ENCODE results near the gene ICAM1.

Gene ICAM1

DNA sequence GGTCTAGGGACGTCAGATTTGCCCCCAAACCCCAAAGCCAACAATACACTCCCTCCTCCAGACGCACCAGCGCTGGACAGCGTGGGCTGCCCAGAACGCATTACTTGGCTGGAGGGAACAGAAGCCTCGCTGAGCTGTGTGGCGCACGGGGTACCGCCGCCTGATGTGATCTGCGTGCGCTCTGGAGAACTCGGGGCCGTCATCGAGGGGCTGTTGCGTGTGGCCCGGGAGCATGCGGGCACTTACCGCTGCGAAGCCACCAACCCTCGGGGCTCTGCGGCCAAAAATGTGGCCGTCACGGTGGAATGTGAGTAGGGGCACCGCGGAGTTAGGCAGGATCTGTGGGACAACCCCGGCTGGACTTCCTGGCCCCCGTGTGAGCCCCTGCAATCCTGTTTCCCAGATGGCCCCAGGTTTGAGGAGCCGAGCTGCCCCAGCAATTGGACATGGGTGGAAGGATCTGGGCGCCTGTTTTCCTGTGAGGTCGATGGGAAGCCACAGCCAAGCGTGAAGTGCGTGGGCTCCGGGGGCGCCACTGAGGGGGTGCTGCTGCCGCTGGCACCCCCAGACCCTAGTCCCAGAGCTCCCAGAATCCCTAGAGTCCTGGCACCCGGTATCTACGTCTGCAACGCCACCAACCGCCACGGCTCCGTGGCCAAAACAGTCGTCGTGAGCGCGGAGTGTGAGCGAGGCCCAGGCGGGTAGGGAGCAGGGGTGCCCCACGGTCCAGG is 22.9 kb downstream of the ICAM1 start:
- no peak for TF ChIP-seq JUND (IDR thresholded peaks at IDR 0.05; ENCODE audit: low read depth)
- in situ Hi-C loops (cut with HindIII; ENCODE audit: low pct_unique_long_range_greater_than_20kb, low sequenced_read_pairs) = no loop called here
- no peak for DNase-seq (ENCODE audit: low read depth in 1 of 2, low spot score in 1 of 2)

DNA sequence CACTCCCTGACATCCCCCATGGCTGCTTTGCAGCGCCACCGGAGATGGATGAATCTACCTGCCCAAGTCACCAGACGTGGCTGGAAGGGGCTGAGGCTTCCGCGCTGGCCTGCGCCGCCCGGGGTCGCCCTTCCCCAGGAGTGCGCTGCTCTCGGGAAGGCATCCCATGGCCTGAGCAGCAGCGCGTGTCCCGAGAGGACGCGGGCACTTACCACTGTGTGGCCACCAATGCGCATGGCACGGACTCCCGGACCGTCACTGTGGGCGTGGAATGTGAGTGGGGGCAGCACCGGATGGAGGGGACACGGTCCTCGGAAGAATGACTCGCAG is 23.4 kb downstream of the ICAM1 start:
- in situ Hi-C loops (cut with HindIII; ENCODE audit: low pct_unique_long_range_greater_than_20kb, low sequenced_read_pairs) = no loop called here
- TF ChIP-seq JUND (IDR thresholded peaks at IDR 0.05; ENCODE audit: low read depth) = no peak
- no peak for DNase-seq (ENCODE audit: low read depth in 1 of 2, low spot score in 1 of 2)

DNA sequence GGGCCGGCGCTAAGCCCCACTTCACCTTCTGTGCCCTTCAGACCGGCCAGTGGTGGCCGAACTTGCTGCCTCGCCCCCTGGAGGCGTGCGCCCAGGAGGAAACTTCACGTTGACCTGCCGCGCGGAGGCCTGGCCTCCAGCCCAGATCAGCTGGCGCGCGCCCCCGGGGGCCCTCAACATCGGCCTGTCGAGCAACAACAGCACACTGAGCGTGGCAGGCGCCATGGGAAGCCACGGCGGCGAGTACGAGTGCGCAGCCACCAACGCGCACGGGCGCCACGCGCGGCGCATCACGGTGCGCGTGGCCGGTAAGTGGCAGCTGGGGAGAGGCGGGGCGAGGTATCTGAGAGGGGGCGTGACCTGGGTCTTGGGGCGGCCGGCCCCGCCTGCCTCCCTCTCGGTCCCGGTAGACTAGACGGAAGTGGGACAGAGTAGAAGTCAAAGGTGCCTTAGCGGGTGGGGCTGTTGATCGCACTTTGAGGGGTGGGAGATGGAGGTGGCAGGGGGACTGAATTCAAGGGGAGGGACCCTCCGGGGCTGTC is 24.5 kb downstream of the ICAM1 start:
- no peak for TF ChIP-seq JUND (IDR thresholded peaks at IDR 0.05; ENCODE audit: low read depth)
- in situ Hi-C loops (cut with HindIII; ENCODE audit: low pct_unique_long_range_greater_than_20kb, low sequenced_read_pairs) = no loop called here

DNA sequence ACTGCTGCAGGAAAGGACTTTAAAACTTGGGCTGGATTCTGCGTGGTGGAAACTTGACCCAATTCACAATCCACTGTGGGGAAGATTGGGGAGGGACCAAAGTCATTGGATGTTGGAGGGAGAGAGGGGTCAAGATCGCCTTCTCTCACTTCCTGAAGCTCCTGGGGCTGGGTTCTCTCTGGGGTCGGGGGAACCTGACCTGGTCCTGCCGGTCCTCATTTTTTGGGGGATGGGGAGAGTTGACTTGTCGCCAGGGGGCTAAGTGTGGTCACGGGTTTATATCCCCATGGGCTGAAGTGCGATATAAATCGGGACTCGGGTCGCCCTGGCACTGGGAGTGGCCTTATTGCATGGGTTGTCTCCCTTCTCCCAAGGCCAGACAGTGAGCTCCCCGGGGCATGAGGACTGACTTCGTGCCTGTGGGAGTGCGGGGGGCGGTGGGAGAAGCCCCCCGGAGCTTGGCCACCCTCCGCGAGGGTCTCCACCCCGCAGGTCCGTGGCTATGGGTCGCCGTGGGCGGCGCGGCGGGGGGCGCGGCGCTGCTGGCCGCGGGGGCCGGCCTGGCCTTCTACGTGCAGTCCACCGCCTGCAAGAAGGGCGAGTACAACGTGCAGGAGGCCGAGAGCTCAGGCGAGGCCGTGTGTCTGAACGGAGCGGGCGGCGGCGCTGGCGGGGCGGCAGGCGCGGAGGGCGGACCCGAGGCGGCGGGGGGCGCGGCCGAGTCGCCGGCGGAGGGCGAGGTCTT is 25.1 kb downstream of the ICAM1 start:
- no peak for DNase-seq (ENCODE audit: low read depth in 1 of 2, low spot score in 1 of 2)
- TF ChIP-seq JUND (IDR thresholded peaks at IDR 0.05; ENCODE audit: low read depth) = no peak
- in situ Hi-C loops (cut with HindIII; ENCODE audit: low pct_unique_long_range_greater_than_20kb, low sequenced_read_pairs) = no loop called here

More for the DNA sequence above, 24.5 kb downstream of the ICAM1 start:
- DNase-seq (ENCODE audit: low read depth in 1 of 2, low spot score in 1 of 2) = no peak

DNA sequence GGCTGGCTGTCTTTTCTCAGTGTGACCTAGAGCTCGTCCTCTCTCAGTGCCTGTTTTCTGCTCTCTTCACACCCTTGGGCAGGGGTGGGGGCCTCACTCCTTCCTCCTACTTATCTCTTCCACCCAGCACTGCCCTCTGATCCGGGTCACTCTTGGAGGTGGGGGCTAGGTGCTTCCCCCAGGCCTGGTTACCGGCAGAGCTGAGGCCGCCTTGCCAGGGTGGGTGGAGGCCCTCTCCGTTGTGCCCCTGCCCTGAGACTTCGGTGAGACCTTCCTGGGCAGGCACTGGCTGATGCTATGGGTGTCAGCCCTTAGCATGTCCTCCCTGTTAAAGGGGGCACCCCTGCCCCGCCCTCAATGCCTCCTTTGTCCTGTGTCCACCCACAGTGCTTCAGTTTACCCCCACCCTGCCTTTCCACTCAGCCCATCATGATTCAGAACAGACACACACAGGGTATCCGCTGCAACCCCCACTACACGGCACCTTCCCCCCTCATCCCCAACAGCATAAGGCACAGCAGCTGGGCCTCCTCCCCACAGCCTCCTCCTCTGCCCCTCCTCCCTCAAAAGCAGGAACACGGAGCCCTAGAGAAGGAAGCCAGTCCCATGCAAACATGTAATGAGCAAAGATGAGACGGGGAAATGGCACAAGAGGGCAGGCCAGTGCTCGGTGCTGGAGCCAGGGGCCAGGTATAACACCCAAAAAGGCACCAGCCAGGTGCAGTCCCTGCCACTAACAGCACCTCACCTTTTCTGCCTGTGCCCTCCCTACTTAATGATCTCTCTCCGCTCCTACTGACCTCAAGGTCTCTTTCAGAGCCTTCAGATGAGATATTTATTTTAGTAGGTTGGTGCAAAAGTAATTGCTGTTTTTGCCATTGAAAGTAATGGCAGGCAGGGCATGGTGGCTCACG is 28.9 kb downstream of the ICAM1 start:
- in situ Hi-C loops (cut with HindIII; ENCODE audit: low pct_unique_long_range_greater_than_20kb, low sequenced_read_pairs) = no loop called here
- no peak for TF ChIP-seq JUND (IDR thresholded peaks at IDR 0.05; ENCODE audit: low read depth)
- peak in 1 of 2 experiments; percentile 22 for DNase-seq (ENCODE audit: low read depth in 1 of 2, low spot score in 1 of 2)

DNA sequence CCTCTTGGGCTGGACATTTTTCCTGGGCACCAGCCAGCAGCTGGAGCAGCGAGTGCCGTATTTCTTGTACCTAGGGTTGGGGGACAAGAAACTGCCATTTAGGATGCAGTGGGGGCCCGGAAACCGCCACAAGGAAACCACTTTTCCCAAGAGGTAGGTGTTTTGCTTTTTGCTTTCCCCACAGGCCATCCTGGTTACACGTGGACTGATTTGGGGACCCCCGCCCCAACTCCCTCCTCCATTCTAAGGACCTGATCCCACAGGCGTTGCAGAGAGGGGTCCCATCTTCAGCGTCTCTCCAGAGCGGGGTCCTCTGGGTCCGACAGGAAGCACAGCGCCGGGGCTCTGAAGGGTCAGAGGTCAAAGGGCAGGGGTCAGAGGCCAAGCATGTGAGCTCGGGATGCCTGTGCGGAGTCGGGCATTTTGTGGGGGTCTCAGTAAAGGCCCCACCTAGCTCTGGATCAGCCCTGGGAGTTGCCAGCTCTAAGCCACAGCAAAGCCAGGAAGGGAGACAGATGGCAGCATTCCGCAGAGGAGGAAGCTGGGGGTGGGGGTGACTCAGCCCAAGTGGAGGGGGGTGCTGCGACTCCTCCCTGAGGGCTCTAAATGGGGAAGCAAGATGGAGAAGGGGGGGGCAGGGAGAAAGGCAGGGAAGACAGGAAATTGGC is 34.4 kb downstream of the ICAM1 start:
- DNase-seq (ENCODE audit: low read depth in 1 of 2, low spot score in 1 of 2) = no peak
- in situ Hi-C loops (cut with HindIII; ENCODE audit: low pct_unique_long_range_greater_than_20kb, low sequenced_read_pairs) = no loop called here
- TF ChIP-seq JUND (IDR thresholded peaks at IDR 0.05; ENCODE audit: low read depth) = no peak

DNA sequence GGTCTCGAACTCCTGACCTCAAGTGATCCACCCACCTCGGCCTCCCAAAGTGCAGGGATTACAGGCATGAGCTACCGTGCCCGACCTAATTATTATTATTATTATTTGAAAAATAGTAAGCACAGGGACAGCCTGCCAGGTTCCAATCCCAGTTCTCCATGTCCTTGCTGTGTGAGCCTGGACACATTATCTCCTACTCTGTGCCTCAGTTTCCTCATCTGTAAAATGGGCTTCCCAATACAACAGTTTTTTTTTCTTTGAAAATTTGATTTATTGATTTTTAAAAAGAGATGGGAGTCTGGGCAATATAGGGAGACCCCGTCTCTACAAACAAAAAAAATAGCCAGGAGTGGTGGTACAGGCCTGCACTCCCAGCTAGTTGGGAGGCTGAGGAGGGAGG is 35.4 kb downstream of the ICAM1 start:
- no peak for TF ChIP-seq JUND (IDR thresholded peaks at IDR 0.05; ENCODE audit: low read depth)
- in situ Hi-C loops (cut with HindIII; ENCODE audit: low pct_unique_long_range_greater_than_20kb, low sequenced_read_pairs) = no loop called here
- DNase-seq (ENCODE audit: low read depth in 1 of 2, low spot score in 1 of 2) = no peak

DNA sequence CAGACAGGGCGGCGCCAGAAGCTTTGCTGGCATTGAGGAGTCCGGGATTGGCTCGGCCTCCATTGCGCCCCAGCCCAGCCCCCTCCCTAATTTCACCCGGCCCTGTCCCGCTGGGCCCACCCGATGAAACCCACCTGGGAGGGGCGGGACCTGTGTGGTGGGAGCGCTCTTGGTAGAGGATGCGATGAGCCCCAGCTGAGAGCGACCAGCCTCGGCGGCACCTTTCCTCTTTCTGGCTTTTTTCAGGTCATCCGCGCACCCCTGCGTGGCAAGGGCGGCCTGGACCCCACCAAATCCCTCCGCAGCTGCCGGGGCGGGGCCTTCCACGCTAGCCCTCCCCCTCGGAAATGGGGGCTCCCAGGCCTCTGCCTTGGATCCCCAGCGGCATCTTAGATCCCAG is 38.5 kb downstream of the ICAM1 start, which contains the start of gene ZGLP1:
ZGLP1 (minus strand) TSS at position 393 of the 400 bp plus-strand sequence.
- in situ Hi-C loops (cut with HindIII; ENCODE audit: low pct_unique_long_range_greater_than_20kb, low sequenced_read_pairs) = no loop called here

DNA sequence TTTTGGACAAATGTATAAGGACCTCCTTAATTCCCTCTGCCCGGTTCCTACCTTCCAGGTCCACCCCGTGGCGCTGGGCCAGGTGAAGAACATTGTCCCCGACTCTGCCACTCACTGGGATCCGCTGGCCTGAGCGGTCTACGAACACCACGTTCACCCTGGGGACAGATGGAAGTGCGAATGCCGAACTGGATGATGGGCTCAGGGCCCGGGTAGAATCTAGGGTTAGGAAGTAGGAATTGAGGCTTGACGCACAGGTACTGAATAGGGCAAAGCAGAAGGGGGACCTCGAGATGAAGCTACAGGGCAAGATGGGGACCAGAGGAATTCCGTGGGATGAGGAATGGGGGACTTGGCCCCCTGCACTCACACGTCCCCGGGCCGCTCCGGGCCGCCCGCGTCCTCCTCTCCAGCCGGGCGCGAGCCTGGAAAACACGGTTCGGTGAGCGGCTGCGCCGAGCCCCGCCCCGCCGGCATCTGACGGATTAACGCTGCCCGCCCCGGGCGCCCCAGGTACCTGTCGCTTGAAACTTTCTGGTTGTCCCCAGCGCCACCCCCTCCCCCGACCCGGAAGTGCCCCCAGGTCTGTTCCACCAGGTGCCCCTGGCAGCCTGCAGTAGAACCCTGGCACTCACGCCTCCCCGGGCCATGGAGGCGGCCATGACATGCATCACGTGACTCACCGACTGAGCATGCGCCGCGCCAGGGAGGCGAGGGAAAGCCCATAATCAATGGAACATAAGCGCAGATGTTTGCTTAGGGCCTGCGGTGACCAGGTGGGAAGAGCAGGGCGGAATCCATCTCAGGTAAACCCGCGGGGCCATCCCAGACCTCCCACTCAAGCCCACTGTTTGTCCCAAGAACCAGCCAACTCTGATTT is 44.7 kb downstream of the ICAM1 start, which contains the start of gene FDX2:
FDX2 (minus strand) TSS at position 681 of the 880 bp plus-strand sequence; CDS start at position 662, 19 bp downstream.
- TF ChIP-seq JUND (IDR thresholded peaks at IDR 0.05; ENCODE audit: low read depth) = no peak
- DNase-seq (ENCODE audit: low read depth in 1 of 2, low spot score in 1 of 2) = peak; percentile 87
- in situ Hi-C loops (cut with HindIII; ENCODE audit: low pct_unique_long_range_greater_than_20kb, low sequenced_read_pairs) = no loop called here

More for the DNA sequence above, 38.5 kb downstream of the ICAM1 start, which contains the start of gene ZGLP1:
- no peak for TF ChIP-seq JUND (IDR thresholded peaks at IDR 0.05; ENCODE audit: low read depth)
- no peak for DNase-seq (ENCODE audit: low read depth in 1 of 2, low spot score in 1 of 2)

DNA sequence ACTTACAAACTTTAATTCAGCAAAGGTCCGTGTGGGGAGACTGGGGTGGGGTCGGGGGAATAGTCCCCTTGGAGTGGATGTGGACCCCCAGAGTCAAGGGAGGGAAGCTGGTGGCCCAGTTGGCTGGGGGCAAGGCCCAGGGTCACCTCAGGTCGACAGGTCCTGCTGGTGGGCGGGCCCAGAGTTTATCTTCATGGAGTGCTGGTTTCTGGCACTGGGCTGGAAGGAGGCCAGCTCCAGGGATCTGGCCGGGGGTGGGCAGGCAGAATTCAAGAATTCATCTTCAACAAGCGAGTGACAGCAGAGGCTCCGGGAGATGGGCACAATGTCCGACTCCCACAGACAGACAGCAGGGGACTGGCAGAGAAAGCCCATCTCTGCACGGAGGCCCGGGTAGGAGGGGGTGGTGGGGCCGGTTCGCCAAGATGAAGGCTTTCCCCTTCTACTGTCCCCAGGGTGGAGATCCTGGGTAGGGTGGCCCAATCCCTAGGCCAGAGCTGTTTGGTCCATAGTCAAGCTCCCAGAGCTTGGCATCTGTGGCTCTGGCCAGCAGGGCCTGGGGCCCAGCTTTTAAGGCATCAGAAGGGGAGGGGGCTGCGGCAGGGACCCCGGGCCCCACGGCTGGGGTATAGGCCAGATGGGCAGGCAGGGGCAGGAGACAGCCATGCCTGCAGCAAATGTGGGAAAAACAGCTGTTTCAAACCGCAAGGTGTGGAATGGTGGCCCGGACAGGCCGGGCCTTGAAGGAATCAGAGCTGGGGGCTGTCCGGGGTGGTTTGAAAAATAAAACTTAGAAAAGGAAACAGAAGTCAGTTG is 45.5 kb downstream of the ICAM1 start:
- DNase-seq (ENCODE audit: low read depth in 1 of 2, low spot score in 1 of 2) = no peak
- in situ Hi-C loops (cut with HindIII; ENCODE audit: low pct_unique_long_range_greater_than_20kb, low sequenced_read_pairs) = no loop called here
- no peak for TF ChIP-seq JUND (IDR thresholded peaks at IDR 0.05; ENCODE audit: low read depth)

All from T47D (cell line).